OCI-LY1 (cell line): ENCODE measurements around the gene UGT1A10.
"Not testable (repeated sequence)": the region's sequence is repeated elsewhere in the genome, so short reads cannot be mapped to it uniquely, and the experiment has no call there.

Experiments
- H2AFZ ChIP-seq: fragments of 200-600 bp; sonication (generic), shearing (Covaris generic); 2 replicates; pipeline ENCODE4 v1.6.0; 2014; ENCODE audit warnings: antibody characterized with exemption, mild to moderate bottlenecking, low read length
- H3F3A ChIP-seq: fragments of 200-600 bp; sonication (generic), shearing (Covaris generic); 2 replicates; pipeline ENCODE4 v1.6.0; 2014; ENCODE audit warnings: mild to moderate bottlenecking, antibody characterized with exemption, low read length, moderate library complexity; ENCODE audit not compliant: insufficient read depth
- H3K27ac ChIP-seq: fragments of 200-600 bp; sonication (generic); 2 replicates; pipeline ENCODE4 v1.5.1; 2014; ENCODE audit warnings: low read length, mixed run types, mild to moderate bottlenecking, low read depth; ENCODE audit not compliant: poor library complexity, severe bottlenecking
- H3K27me3 ChIP-seq: fragments of 200-600 bp; sonication (generic); 2 replicates; pipeline ENCODE4 v1.6.0; 2014; ENCODE audit warnings: antibody characterized with exemption, mild to moderate bottlenecking, low read length, moderate library complexity; ENCODE audit not compliant: insufficient read depth
- H3K36me3 ChIP-seq: fragments of 200-600 bp; sonication (generic); 2 replicates; pipeline ENCODE4 v1.6.1; 2014; ENCODE audit warnings: mild to moderate bottlenecking, antibody characterized with exemption, low read length, moderate library complexity, mixed read lengths; ENCODE audit not compliant: insufficient read depth
- H3K4me1 ChIP-seq: fragments of 200-600 bp; sonication (generic); 2 replicates; pipeline ENCODE4 v1.5.1; 2014; ENCODE audit warnings: mild to moderate bottlenecking, low read length, moderate library complexity; ENCODE audit not compliant: insufficient read depth, severe bottlenecking
- H3K4me2 ChIP-seq: fragments of 200-600 bp; sonication (generic), shearing (Covaris generic); 2 replicates; pipeline ENCODE4 v1.6.1; 2014; ENCODE audit warnings: low read length
- H3K4me3 ChIP-seq: fragments of 200-600 bp; sonication (generic); 2 replicates; pipeline ENCODE4 v1.5.1; 2014; ENCODE audit warnings: low read length, low read depth, mild to moderate bottlenecking, mixed read lengths; ENCODE audit not compliant: poor library complexity, severe bottlenecking
- H3K79me2 ChIP-seq: fragments of 200-600 bp; shearing (Covaris generic); 2 replicates; pipeline ENCODE4 v1.6.1; 2016; ENCODE audit warnings: mixed run types, low read length, mixed read lengths; ENCODE audit not compliant: insufficient read depth
- H3K9ac ChIP-seq: fragments of 200-600 bp; sonication (generic), shearing (Covaris generic); 2 replicates; pipeline ENCODE4 v1.6.1; 2014; ENCODE audit warnings: mild to moderate bottlenecking, low read length, mixed read lengths
- H3K9me2 ChIP-seq: fragments of 200-600 bp; sonication (generic), shearing (Covaris generic); 2 replicates; pipeline ENCODE4 v1.6.1; 2014; ENCODE audit warnings: low read depth, mild to moderate bottlenecking, low read length, mixed read lengths
- H3K9me3 ChIP-seq: fragments of 200-600 bp; shearing (Covaris generic); 2 replicates; pipeline ENCODE4 v1.6.1; 2014; ENCODE audit warnings: low read length, mixed read lengths
- H4K20me1 ChIP-seq: fragments of 200-600 bp; sonication (generic), shearing (Covaris generic); 2 replicates; pipeline ENCODE4 v1.6.0; 2016; ENCODE audit warnings: mild to moderate bottlenecking, low read length; ENCODE audit not compliant: insufficient read depth
- EZH2 ChIP-seq: fragments of 200-600 bp; sonication (generic), shearing (Covaris generic); IDR thresholded peaks from 2 replicates; pipeline ENCODE4 v1.8.0; 2017; ENCODE audit warnings: borderline replicate concordance, mixed run types, mild to moderate bottlenecking, antibody characterized with exemption, low read length, moderate library complexity, mixed read lengths
- TF ChIP-seq, protein P1 (sequence below): fragments of 200-600 bp; sonication (generic), shearing (Covaris generic); IDR thresholded peaks from 2 replicates; pipeline ENCODE4 v1.5.1; 2017; ENCODE audit warnings: mild to moderate bottlenecking, antibody characterized with exemption, low read length, moderate library complexity, mixed read lengths

The UGT1A10 gene

GRCh38 chr2:233611284-233611683 is 25.0 kb upstream of the UGT1A10 start:
- H3K4me1 ChIP-seq, result no peaks in the 10 kb centered on the region
- TF ChIP-seq, protein P1, sequence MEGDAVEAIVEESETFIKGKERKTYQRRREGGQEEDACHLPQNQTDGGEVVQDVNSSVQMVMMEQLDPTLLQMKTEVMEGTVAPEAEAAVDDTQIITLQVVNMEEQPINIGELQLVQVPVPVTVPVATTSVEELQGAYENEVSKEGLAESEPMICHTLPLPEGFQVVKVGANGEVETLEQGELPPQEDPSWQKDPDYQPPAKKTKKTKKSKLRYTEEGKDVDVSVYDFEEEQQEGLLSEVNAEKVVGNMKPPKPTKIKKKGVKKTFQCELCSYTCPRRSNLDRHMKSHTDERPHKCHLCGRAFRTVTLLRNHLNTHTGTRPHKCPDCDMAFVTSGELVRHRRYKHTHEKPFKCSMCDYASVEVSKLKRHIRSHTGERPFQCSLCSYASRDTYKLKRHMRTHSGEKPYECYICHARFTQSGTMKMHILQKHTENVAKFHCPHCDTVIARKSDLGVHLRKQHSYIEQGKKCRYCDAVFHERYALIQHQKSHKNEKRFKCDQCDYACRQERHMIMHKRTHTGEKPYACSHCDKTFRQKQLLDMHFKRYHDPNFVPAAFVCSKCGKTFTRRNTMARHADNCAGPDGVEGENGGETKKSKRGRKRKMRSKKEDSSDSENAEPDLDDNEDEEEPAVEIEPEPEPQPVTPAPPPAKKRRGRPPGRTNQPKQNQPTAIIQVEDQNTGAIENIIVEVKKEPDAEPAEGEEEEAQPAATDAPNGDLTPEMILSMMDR, result no peak
- no peak for TF ChIP-seq EZH2
- no peaks in the 10 kb centered on the region for H3K79me2 ChIP-seq

DNA sequence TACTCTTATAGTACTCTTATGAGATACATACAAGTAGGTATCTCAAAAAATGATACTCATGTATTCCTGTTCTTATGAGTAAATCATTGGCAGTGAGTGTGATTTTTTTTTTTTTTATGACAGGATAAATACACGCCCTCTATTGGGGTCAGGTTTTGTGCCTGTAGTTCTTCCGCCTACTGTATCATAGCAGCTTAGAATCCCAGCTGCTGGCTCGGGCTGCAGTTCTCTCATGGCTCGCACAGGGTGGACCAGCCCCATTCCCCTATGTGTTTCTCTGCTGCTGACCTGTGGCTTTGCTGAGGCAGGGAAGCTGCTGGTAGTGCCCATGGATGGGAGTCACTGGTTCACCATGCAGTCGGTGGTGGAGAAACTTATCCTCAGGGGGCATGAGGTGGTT is 18.8 kb upstream of the UGT1A10 start, which contains the start of gene UGT1A8:
Gene UGT1A8 (plus strand): TSS at position 158 of the 400 bp plus-strand sequence. CDS start 75 bp downstream, at position 233.
- not testable (repeated sequence) for H2AFZ ChIP-seq, H3K4me1 ChIP-seq, H3K9ac ChIP-seq, H3K4me3 ChIP-seq, H3K9me3 ChIP-seq, H3K79me2 ChIP-seq, H3K4me2 ChIP-seq, H4K20me1 ChIP-seq, H3K36me3 ChIP-seq, H3K27ac ChIP-seq, H3K9me2 ChIP-seq, H3F3A ChIP-seq, H3K27me3 ChIP-seq

More at GRCh38 chr2:233611284-233611683, 25.0 kb upstream of the UGT1A10 start:
- Histone ChIP-seq H3K27me3 (no peaks in the 10 kb centered on the region), H3K9me2 (no peaks in the 10 kb centered on the region), H2AFZ (no peak overlapping the region), H4K20me1 (no peaks in the 10 kb centered on the region), H3K36me3 (no peaks in the 10 kb centered on the region), H3K4me3 (no peak overlapping the region), H3K9ac (no peak overlapping the region), H3K9me3 (peaks cover 6% of the 10 kb centered on the region; the same call in 1 of the 2 replicates), H3K27ac (no peak overlapping the region), H3F3A (no peaks in the 10 kb centered on the region), H3K4me2 (no peak overlapping the region)

- Histone ChIP-seq H3F3A (no peaks in the 10 kb centered on the region), H3K4me2 (no peak overlapping the region), H2AFZ (no peak overlapping the region), H3K4me3 (no peak overlapping the region), H3K27me3 (no peaks in the 10 kb centered on the region), H3K9ac (no peak overlapping the region), H3K4me1 (no peaks in the 10 kb centered on the region), H3K27ac (no peak overlapping the region), H3K9me2 (no peaks in the 10 kb centered on the region), H4K20me1 (no peaks in the 10 kb centered on the region), H3K9me3 (no peaks in the 10 kb centered on the region), H3K36me3 (no peaks in the 10 kb centered on the region), H3K79me2 (no peaks in the 10 kb centered on the region)
- TF ChIP-seq, protein P1, result no peak
- no peak for TF ChIP-seq EZH2
Measured at GRCh38 chr2:233620204-233620603, 16.0 kb upstream of the UGT1A10 start.

- H3K27me3 ChIP-seq, H3K4me1 ChIP-seq, H3K27ac ChIP-seq: not testable (repeated sequence)
Measured at GRCh38 chr2:233621863-233622262, 14.4 kb upstream of the UGT1A10 start.

More at GRCh38 chr2:233621863-233622262, 14.4 kb upstream of the UGT1A10 start:
- H4K20me1 ChIP-seq, H3K4me2 ChIP-seq, H3F3A ChIP-seq, H3K9me2 ChIP-seq, H3K79me2 ChIP-seq, H3K4me3 ChIP-seq, H3K9me3 ChIP-seq, H2AFZ ChIP-seq, H3K36me3 ChIP-seq, H3K9ac ChIP-seq: not testable (repeated sequence)
